Activated T-cell treated with anti-CD3 and anti-CD28 coated beads for 24 hours (primary cell): ENCODE results near the gene CNOT2.

Source experiments
- DNase-seq: peaks from one replicate; pipeline ENCODE4 v3.0.0-alpha.2; 2020; ENCODE audit warnings: low read depth

Gene CNOT2

GRCh38 chr12:70305794-70306193, 62.6 kb downstream of the CNOT2 start:
- DNase-seq = no peak

GRCh38 chr12:70306676-70307075, 63.4 kb downstream of the CNOT2 start:
- DNase-seq = no peak

GRCh38 chr12:70307868-70308267, 64.6 kb downstream of the CNOT2 start:
- DNase-seq = no peak

GRCh38 chr12:70309348-70309747, 66.1 kb downstream of the CNOT2 start:
- no peak for DNase-seq

- DNase-seq = no peak
Measured at GRCh38 chr12:70314145-70314544, 70.9 kb downstream of the CNOT2 start.

- no peak for DNase-seq
Measured at GRCh38 chr12:70317781-70318180, 74.5 kb downstream of the CNOT2 start.

GRCh38 chr12:70319605-70320004, 76.4 kb downstream of the CNOT2 start:
- DNase-seq = no peak

- DNase-seq = no peak
Measured at GRCh38 chr12:70321191-70321590, 78.0 kb downstream of the CNOT2 start.

- no peak for DNase-seq
Measured at GRCh38 chr12:70327541-70327940, 84.3 kb downstream of the CNOT2 start.

- no peak for DNase-seq
Measured at GRCh38 chr12:70329728-70330127, 86.5 kb downstream of the CNOT2 start.

- DNase-seq = no peak
Measured at GRCh38 chr12:70330158-70330557, 86.9 kb downstream of the CNOT2 start.

GRCh38 chr12:70332236-70332635, 89.0 kb downstream of the CNOT2 start:
- no peak for DNase-seq

- no peak for DNase-seq
Measured at GRCh38 chr12:70334742-70335141, 91.5 kb downstream of the CNOT2 start.

GRCh38 chr12:70338531-70338930, 95.3 kb downstream of the CNOT2 start:
- DNase-seq = no peak

- no peak for DNase-seq
Measured at GRCh38 chr12:70351076-70351475, 107.8 kb downstream of the CNOT2 start.

GRCh38 chr12:70353780-70354660, 110.8 kb downstream of the CNOT2 start:
- no peak for DNase-seq

- DNase-seq = no peak
Measured at GRCh38 chr12:70354787-70355186, 111.6 kb downstream of the CNOT2 start.

- no peak for DNase-seq
Measured at GRCh38 chr12:70355972-70356371, 112.7 kb downstream of the CNOT2 start.

- no peak for DNase-seq
Measured at GRCh38 chr12:70359458-70360197, 116.4 kb downstream of the CNOT2 start.

GRCh38 chr12:70360218-70360617, 117.0 kb downstream of the CNOT2 start:
- DNase-seq = no peak

- DNase-seq = no peak
Measured at GRCh38 chr12:70364695-70365397, 121.6 kb downstream of the CNOT2 start.

GRCh38 chr12:70365398-70365647, 122.1 kb downstream of the CNOT2 start:
- no peak for DNase-seq
